Measurements from ENCODE around the gene FMO3.

FMO3 gene

GRCh38 chr1:171160639-171161354 lies 70.1 kb downstream of the FMO3 start:
- DNase-seq = no peak

DNA sequence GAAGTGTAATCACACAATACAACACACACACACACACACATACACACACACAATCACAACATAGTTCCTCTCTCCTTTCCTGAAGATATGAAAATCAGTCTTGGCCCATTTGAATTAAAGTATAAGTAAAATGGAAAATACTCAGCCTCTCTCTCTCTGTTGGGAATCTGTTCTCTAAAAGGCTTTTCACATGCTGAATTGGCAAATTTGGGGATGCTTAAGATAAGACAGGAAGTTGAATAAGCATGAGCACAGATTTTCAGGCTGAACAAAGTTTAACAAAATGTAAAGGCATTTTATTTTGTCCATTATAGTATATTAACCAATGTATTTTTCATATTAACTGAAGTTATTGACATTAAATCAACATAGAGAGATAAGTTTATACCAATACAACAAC lies 70.7 kb downstream of the FMO3 start:
- no peak for DNase-seq

GRCh38 chr1:171166361-171166760 lies 75.7 kb downstream of the FMO3 start:
- DNase-seq = no peak
